AG09309 (cell line): Measurements from ENCODE around the gene ANKRD33.
"Not testable (repeated sequence)": the region's sequence is repeated elsewhere in the genome, so short reads cannot be mapped to it uniquely, and the experiment has no call there.

ENCODE experiments used
- DNase-seq: peaks from one replicate; pipeline ENCODE4 v3.0.0-alpha.2; 2010; ENCODE audit warnings: low read depth
- H3K4me3 ChIP-seq: 2 replicates; pipeline ENCODE4 v1.5.1; 2011; ENCODE audit warnings: mild to moderate bottlenecking, low read depth, low read length, moderate library complexity; ENCODE audit not compliant: control insufficient read depth
- CTCF ChIP-seq: IDR thresholded peaks from 2 replicates; pipeline ENCODE4 v1.5.1; 2011; ENCODE audit warnings: mild to moderate bottlenecking, low read depth, low read length, inconsistent platforms; ENCODE audit not compliant: insufficient read depth, control insufficient read depth; ENCODE audit errors: missing control alignments

The ANKRD33 gene

GRCh38 chr12:51874486-51874885 lies 13.4 kb upstream of the ANKRD33 start:
- no peak for DNase-seq
- no peak overlapping the region for H3K4me3 ChIP-seq
- no peak for TF ChIP-seq CTCF

- DNase-seq: no peak
- no peak overlapping the region for H3K4me3 ChIP-seq
- TF ChIP-seq CTCF: no peak
Observed at GRCh38 chr12:51879102-51879501, 8.8 kb upstream of the ANKRD33 start.

GRCh38 chr12:51883295-51883694 lies 4.6 kb upstream of the ANKRD33 start:
- H3K4me3 ChIP-seq: no peak overlapping the region
- no peak for TF ChIP-seq CTCF
- DNase-seq: no peak

DNA sequence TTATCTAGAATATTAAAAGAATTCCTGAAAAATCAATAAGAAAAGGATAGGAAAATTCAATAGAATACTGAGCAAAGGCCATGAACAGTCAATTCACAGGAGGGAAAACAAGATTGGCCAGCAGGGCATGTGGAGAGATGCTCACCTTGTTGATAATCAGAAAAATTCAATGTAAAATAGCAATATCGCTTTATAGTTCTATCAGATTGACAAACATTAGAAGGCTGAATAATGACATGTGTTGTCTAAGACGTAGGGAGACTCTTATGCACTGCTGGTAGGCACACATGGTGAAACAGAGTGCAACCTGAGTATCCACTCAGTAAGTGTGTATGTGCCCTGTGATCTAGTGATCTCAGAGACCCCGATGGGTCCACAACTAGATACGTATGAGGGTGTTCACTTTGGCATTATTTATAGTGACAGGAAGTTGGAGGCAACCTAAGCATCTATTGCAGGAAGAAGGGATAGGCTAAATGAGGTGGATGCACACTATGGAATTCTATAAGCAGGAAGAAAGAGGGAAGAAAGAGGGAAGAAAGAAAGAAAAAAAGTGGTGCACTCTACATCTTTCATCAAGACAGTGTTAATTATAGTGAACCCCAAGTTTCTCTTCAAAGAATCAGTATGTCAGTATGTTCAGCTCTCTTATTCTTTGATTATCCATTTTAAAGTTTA lies 3.8 kb upstream of the ANKRD33 start:
- H3K4me3 ChIP-seq: no peak overlapping the region
- no peak for TF ChIP-seq CTCF
- no peak for DNase-seq

DNA sequence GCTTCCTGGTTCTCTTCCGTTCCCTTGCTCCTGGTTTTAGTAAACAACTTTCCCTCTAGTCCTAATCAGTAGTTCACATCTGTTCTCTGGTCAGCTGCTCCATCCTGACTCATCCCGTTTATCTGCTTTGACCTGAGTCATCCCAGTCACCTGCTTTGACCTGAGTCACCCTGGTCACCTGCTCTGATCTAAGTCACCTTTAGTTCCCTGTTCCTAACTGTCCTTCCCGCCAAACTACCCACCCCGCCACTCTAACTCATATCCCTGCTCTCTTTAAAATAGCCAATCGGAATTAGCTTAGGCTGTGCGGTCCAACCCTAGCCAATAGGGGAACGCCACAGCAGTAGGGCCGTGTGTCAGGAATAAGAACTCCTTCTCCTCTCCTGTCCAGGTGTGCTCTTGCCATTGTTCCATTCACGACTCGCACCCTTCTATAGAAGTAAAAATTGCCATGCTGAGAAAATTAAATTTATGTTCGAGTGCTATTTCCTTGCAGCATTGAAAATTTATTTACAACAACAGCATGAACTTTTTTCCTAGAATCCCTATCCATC lies 3.1 kb upstream of the ANKRD33 start:
- TF ChIP-seq CTCF: no peak
- DNase-seq: no peak
- no peak overlapping the region for H3K4me3 ChIP-seq

GRCh38 chr12:51885294-51886020 lies 2.4 kb upstream of the ANKRD33 start:
- H3K4me3 ChIP-seq, DNase-seq: not testable (repeated sequence)

- H3K4me3 ChIP-seq: no peak overlapping the region
- DNase-seq: peak; percentile 92
- TF ChIP-seq CTCF: no peak
Observed at GRCh38 chr12:51886021-51886710, 1.7 kb upstream of the ANKRD33 start.
